ENCODE measurements around the gene CALM3. TPM values are rescaled to one million over a fixed set of nuclear protein-coding genes. Genes with fewer than 3 reads are reported as not detected.

Gene CALM3
- total and polyA plus RNA-seq, 7 donors, result 120 to 192 (median 145) TPM

GRCh38 chr19:46634656-46635218 is 33.6 kb downstream of the CALM3 start:
- DNase-seq (no peak), ATAC-seq (peak in 1 of 4 donors; percentile 1)
- intact Hi-C loops (cut with DNase I), result no loop called here
- peaks cover 0 to 65% (median 29%) of the 10 kb centered on the region in 3 donors for H3K27me3 ChIP-seq (ENCODE audit: insufficient read depth in 3 of 3, low read length in 2 of 3)
- TF ChIP-seq CTCF (IDR thresholded peaks at IDR 0.05), result no peak
- no peaks in the 10 kb centered on the region for H3K36me3 ChIP-seq (ENCODE audit: insufficient read depth in 1 of 2, low read depth in 1 of 2)
- H3K4me3 ChIP-seq, result no peak overlapping the region
- 4 to 7% (median 4%) methylated on average over 22 to 23 of the region's 23 CpGs for WGBS, 3 donors
- no peak overlapping the region for H3K27ac ChIP-seq
- peaks cover 18% of the 10 kb centered on the region for H3K4me1 ChIP-seq
- no peaks in the 10 kb centered on the region for H3K9me3 ChIP-seq

- DNase-seq, result no peak
- 25 to 39% (median 28%) methylated on average over 19 to 34 of the region's 34 CpGs for WGBS, 3 donors
- intact Hi-C loops (cut with DNase I), result no loop called here
- ATAC-seq, result no peak
- Histone ChIP-seq H3K27ac (no peak within 1 kb of the TSS), H3K36me3 (ENCODE audit: insufficient read depth in 1 of 2, low read depth in 1 of 2) (no peaks in the 10 kb centered on the region), H3K4me1 (peaks cover 19% of the 10 kb centered on the region), H3K4me3 (no peak within 1 kb of the TSS), H3K9me3 (no peaks in the 10 kb centered on the region), H3K27me3 (ENCODE audit: insufficient read depth in 3 of 3, low read length in 2 of 3) (peaks cover 0 to 75% (median 27%) of the 10 kb centered on the region in 3 donors)
- no peak for TF ChIP-seq CTCF (IDR thresholded peaks at IDR 0.05)
These were observed 35.0 kb downstream of the CALM3 start, which contains the start of gene GNG8 for GRCh38 chr19:46635920-46636761. Gene GNG8 (minus strand): TSS chr19:46636202. CDS start chr19:46634682, 1,520 bp downstream.

- Histone ChIP-seq H3K4me1 (peaks cover 19% of the 10 kb centered on the region), H3K27ac (no peak overlapping the region), H3K27me3 (ENCODE audit: insufficient read depth in 3 of 3, low read length in 2 of 3) (peaks cover 0 to 71% (median 27%) of the 10 kb centered on the region in 3 donors), H3K4me3 (no peak overlapping the region), H3K36me3 (ENCODE audit: insufficient read depth in 1 of 2, low read depth in 1 of 2) (no peaks in the 10 kb centered on the region), H3K9me3 (no peaks in the 10 kb centered on the region)
- 75 to 84% (median 79%) methylated on average over 14 of the region's 14 CpGs for WGBS, 3 donors
- ATAC-seq (no peak), DNase-seq (no peak)
- TF ChIP-seq CTCF (IDR thresholded peaks at IDR 0.05), result no peak
- intact Hi-C loops (cut with DNase I), result no loop called here
These were observed 36.1 kb downstream of the CALM3 start for GRCh38 chr19:46637224-46637623.

GRCh38 chr19:46639358-46640182 is 38.4 kb downstream of the CALM3 start:
- ATAC-seq (peak in 2 of 4 donors; percentile 13 to 21), DNase-seq (peak in 1 of 2 donors; percentile 66)
- no peaks in the 10 kb centered on the region for H3K36me3 ChIP-seq (ENCODE audit: insufficient read depth in 1 of 2, low read depth in 1 of 2)
- intact Hi-C loops (cut with DNase I), result no loop called here
- H3K9me3 ChIP-seq, result no peaks in the 10 kb centered on the region
- H3K27ac ChIP-seq, result no peak overlapping the region
- H3K4me3 ChIP-seq, result peak overlapping the region; percentile 52
- TF ChIP-seq CTCF (IDR thresholded peaks at IDR 0.05), result no peak
- WGBS, 3 donors, result 7 to 13% (median 11%) methylated on average over 27 to 49 of the region's 49 CpGs
- H3K4me1 ChIP-seq, result peaks cover 11% of the 10 kb centered on the region
- peaks cover 0 to 60% (median 14%) of the 10 kb centered on the region in 3 donors for H3K27me3 ChIP-seq (ENCODE audit: insufficient read depth in 3 of 3, low read length in 2 of 3)

Data from psoas muscle (tissue), 8 donors.